Esophagus squamous epithelium (tissue), 5 donors: Measurements from ENCODE around the gene PIK3C3. TPM values are rescaled to one million over a fixed set of nuclear protein-coding genes. Genes with fewer than 3 reads are reported as not detected.

Source experiments
- DNase-seq: peaks from one replicate; lab custom pipeline; 2025; lab: John Stamatoyannopoulos, UW
- H3K27ac ChIP-seq, 4 donors: fragments of 200-600 bp; sonication (generic); one replicate each; pipeline ENCODE4 v1.5.1; 2016 to 2019; ENCODE audit warnings: mild to moderate bottlenecking in 1 of 4
- H3K27me3 ChIP-seq, 4 donors: fragments of 200-600 bp; sonication (generic); 1 replicate in 3 of 4; 2 replicates in 1 of 4; pipeline versions ENCODE4 v1.5.1 to v1.6.0; 2017 to 2021; ENCODE audit warnings: antibody characterized with exemption in 1 of 4
- H3K36me3 ChIP-seq, 3 donors: fragments of 200-600 bp; sonication (generic); one replicate each; pipeline ENCODE4 v1.5.1; 2016 to 2019
- H3K4me1 ChIP-seq, 3 donors: fragments of 200-600 bp; sonication (generic); one replicate each; pipeline ENCODE4 v1.5.1; 2017 to 2019
- H3K4me3 ChIP-seq, 4 donors: fragments of 200-600 bp; sonication (generic); 1 replicate in 3 of 4; 2 replicates in 1 of 4; pipeline ENCODE4 v1.5.1; 2016 to 2019; ENCODE audit warnings: mild to moderate bottlenecking in 2 of 4, moderate library complexity in 1 of 4
- H3K9me3 ChIP-seq, 3 donors: fragments of 200-600 bp; sonication (generic); one replicate each; pipeline ENCODE4 v1.5.1; 2016 to 2019
- CTCF ChIP-seq, 6 experiments: fragments of 450-650 bp in 4 of 6; fragments of 200-600 bp in 2 of 6; sonication (generic) in 2 of 6; IDR thresholded peaks; one replicate each; pipeline ENCODE4 v1.5.1; 2016 to 2019; ENCODE audit warnings: antibody characterized with exemption in 6 of 6, mild to moderate bottlenecking in 4 of 6, moderate library complexity in 4 of 6
- POLR2A ChIP-seq, 4 donors: fragments of 450-650 bp; IDR thresholded peaks; one replicate each; pipeline ENCODE4 v1.6.1; 2017; ENCODE audit warnings: antibody characterized with exemption in 4 of 4, mild to moderate bottlenecking in 4 of 4, moderate library complexity in 3 of 4
- WGBS, 2 donors: methylation state at CpG; one replicate each; pipeline ENCODE4 v1.1.5; 2018; 5-methylcytosine and 5-hydroxymethylcytosine counted together
- intact Hi-C: fragments of 100-400 bp; cut with DNase I; formaldehyde crosslinking; loops from one replicate; pipeline ENCODE4 v1.15.0; 2022
- total RNA-seq, 4 donors: library from RNA; depleted of rRNA; stranded (reverse); fragments of >200 nt; gene quantifications; one replicate each; pipeline ENCODE4 v1.1.0, GENCODE V29; 2016
- donor health status: DM: yes; HTN: yes; CAD: no.

Gene PIK3C3
- total RNA-seq, 4 donors from 2014 or later: 17.2 to 43.9 (median 23.6) TPM

GRCh38 chr18:42126586-42126985, 171.6 kb downstream of the PIK3C3 start:
- intact Hi-C loops: no loop called here
- H3K4me3 ChIP-seq: no peak overlapping the region
- no peaks in the 10 kb centered on the region for H3K9me3 ChIP-seq
- DNase-seq: no peak
- 75% methylated on average over 1 of the region's 1 CpG for WGBS, 2 donors
- no peaks in the 10 kb centered on the region for H3K27me3 ChIP-seq
- H3K36me3 ChIP-seq: no peaks in the 10 kb centered on the region
- no peaks in the 10 kb centered on the region for H3K4me1 ChIP-seq
- no peak overlapping the region for H3K27ac ChIP-seq
- TF ChIP-seq CTCF (IDR thresholded peaks at IDR 0.05) (no peak), POLR2A (IDR thresholded peaks at IDR 0.05) (no peak)

GRCh38 chr18:42131066-42131929, 176.3 kb downstream of the PIK3C3 start:
- TF ChIP-seq POLR2A (IDR thresholded peaks at IDR 0.05) (no peak), CTCF (IDR thresholded peaks at IDR 0.05) (no peak)
- Histone ChIP-seq H3K27ac (no peak overlapping the region), H3K27me3 (no peaks in the 10 kb centered on the region), H3K4me1 (no peaks in the 10 kb centered on the region), H3K9me3 (no peaks in the 10 kb centered on the region), H3K4me3 (no peak overlapping the region), H3K36me3 (no peaks in the 10 kb centered on the region)
- 60 to 70% methylated on average over 10 to 12 of the region's 12 CpGs for WGBS, 2 donors
- intact Hi-C loops: no loop called here
- DNase-seq: no peak

- Histone ChIP-seq H3K27ac (no peak overlapping the region), H3K4me1 (no peaks in the 10 kb centered on the region), H3K9me3 (no peaks in the 10 kb centered on the region), H3K4me3 (no peak overlapping the region), H3K27me3 (no peaks in the 10 kb centered on the region), H3K36me3 (no peaks in the 10 kb centered on the region)
- intact Hi-C loops: no loop called here
- DNase-seq: no peak
- TF ChIP-seq POLR2A (IDR thresholded peaks at IDR 0.05): no peak
- TF ChIP-seq CTCF (IDR thresholded peaks at IDR 0.05): no peak
- 71 to 100% methylated on average over 2 of the region's 2 CpGs for WGBS, 2 donors
Observed at GRCh38 chr18:42131930-42132244, 176.9 kb downstream of the PIK3C3 start.
